ENCODE results near the gene CHST2.

CHST2 gene

DNA sequence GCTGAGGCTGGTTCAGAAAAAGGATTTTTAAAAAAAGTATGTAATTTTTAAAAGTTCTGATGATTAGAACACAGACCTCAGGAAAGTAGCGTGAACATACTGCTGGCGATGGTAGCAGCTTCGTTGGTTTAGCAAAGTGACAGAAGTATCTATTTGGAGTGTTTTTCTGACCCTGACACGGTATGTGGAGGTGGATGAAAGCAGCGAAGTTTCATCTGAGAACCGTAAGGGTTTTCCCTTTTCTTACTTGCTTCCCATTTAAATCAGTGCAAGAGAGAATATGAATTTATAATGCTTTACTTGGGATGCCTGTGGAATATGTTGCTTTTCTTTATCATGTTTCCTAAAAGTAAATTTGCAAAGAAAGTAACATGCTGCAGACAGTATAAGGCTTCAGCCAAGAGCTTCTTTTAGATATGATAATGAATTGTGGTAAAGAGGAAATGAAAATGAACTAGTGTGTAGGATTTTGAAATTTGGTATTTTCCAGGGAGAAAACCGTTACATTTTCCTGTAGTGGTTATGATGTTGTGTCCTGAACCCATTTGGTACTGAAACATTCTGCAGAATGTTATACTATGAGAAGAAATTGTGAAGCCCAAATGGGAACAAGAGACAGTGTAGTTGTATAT is 3.9 kb downstream of the CHST2 start:
- H3K4me3 ChIP-seq, result no peak overlapping the region
- TF ChIP-seq, protein P1, sequence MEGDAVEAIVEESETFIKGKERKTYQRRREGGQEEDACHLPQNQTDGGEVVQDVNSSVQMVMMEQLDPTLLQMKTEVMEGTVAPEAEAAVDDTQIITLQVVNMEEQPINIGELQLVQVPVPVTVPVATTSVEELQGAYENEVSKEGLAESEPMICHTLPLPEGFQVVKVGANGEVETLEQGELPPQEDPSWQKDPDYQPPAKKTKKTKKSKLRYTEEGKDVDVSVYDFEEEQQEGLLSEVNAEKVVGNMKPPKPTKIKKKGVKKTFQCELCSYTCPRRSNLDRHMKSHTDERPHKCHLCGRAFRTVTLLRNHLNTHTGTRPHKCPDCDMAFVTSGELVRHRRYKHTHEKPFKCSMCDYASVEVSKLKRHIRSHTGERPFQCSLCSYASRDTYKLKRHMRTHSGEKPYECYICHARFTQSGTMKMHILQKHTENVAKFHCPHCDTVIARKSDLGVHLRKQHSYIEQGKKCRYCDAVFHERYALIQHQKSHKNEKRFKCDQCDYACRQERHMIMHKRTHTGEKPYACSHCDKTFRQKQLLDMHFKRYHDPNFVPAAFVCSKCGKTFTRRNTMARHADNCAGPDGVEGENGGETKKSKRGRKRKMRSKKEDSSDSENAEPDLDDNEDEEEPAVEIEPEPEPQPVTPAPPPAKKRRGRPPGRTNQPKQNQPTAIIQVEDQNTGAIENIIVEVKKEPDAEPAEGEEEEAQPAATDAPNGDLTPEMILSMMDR (IDR thresholded peaks at IDR 0.05), result no peak
- no peak for DNase-seq (ENCODE audit: low spot score)
- no peak overlapping the region for H3K27ac ChIP-seq

- no peak overlapping the region for H3K27ac ChIP-seq
- DNase-seq (ENCODE audit: low spot score), result no peak
- TF ChIP-seq, protein P1 (IDR thresholded peaks at IDR 0.05), result no peak
- H3K4me3 ChIP-seq, result no peak overlapping the region
Observed at GRCh38 chr3:143124601-143125520, 5.3 kb downstream of the CHST2 start.

GRCh38 chr3:143127801-143128200 is 8.2 kb downstream of the CHST2 start:
- Histone ChIP-seq H3K4me3 (no peak overlapping the region), H3K27ac (no peak overlapping the region)
- TF ChIP-seq, protein P1 (IDR thresholded peaks at IDR 0.05), result no peak
- DNase-seq (ENCODE audit: low spot score), result no peak

- Histone ChIP-seq H3K27ac (no peak overlapping the region), H3K4me3 (no peak overlapping the region)
- TF ChIP-seq, protein P1 (IDR thresholded peaks at IDR 0.05), result no peak
- no peak for DNase-seq (ENCODE audit: low spot score)
Observed at GRCh38 chr3:143128227-143128955, 8.8 kb downstream of the CHST2 start.

DNA sequence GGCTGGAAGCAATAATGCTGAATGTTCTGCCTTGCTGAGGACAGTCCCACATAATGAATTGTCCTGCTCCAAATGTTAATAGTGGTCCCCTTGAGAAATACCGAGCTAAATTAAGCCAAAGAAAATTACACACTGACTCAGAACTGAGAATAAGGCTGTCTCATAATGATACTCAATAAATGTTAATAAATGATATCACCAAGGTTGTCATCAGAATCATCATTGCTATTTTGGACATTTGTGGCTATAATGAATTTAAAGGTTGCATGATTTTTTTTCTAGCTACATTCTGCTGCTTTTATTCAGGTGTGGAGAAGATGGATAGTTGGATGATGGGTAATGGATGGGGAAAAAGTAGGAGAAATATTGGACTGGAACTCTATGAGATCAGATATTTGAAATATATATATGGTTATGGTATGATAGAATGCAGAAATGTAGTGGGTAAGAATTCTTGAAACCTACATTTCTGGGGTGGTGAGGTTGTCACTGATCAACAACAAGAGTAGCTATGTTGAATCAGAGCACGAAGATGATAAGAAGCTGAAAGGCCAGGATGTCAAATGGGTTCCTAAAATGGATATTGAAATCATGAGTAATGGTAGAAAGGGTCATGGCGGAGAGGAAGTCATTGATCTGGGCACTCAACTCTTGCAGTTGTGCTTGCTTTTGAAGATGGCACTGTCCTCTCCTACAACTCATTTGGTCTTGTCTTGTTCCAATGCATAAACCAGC is 12.8 kb downstream of the CHST2 start:
- DNase-seq (ENCODE audit: low spot score), result no peak
- Histone ChIP-seq H3K27ac (no peak overlapping the region), H3K4me3 (no peak overlapping the region)
- TF ChIP-seq, protein P1 (IDR thresholded peaks at IDR 0.05), result no peak

- TF ChIP-seq, protein P1 (IDR thresholded peaks at IDR 0.05), result no peak
- DNase-seq (ENCODE audit: low spot score), result no peak
- Histone ChIP-seq H3K4me3 (no peak overlapping the region), H3K27ac (no peak overlapping the region)
Observed at GRCh38 chr3:143134471-143134870, 14.9 kb downstream of the CHST2 start.
